Mucosa of descending colon (tissue), 3 donors: ENCODE measurements around the gene CIART. TPM values are rescaled to one million over a fixed set of nuclear protein-coding genes. Genes with fewer than 3 reads are reported as not detected.
"Not testable (repeated sequence)": the region's sequence is repeated elsewhere in the genome, so short reads cannot be mapped to it uniquely, and the experiment has no call there.

Source experiments
- ATAC-seq: fragments of 200-7000 bp; cut with Tn5 transposase; one replicate; pipeline ENCODE4 v1.9.1; 2020; ENCODE audit warnings: mild to moderate bottlenecking, moderate library complexity
- DNase-seq, 3 donors: peaks; one replicate each; pipeline ENCODE4 v3.0.0-alpha.2; 2020
- H3K36me3 ChIP-seq: fragments of 200-600 bp; one replicate; pipeline ENCODE4 v1.8.0; 2021; ENCODE audit warnings: low read depth, mild to moderate bottlenecking
- H3K4me1 ChIP-seq: fragments of 200-600 bp; one replicate; pipeline ENCODE4 v1.8.0; 2021; ENCODE audit warnings: low read depth, mild to moderate bottlenecking
- H3K4me3 ChIP-seq: fragments of 200-600 bp; one replicate; pipeline ENCODE4 v1.8.0; 2021; ENCODE audit warnings: mild to moderate bottlenecking
- H3K9me3 ChIP-seq: fragments of 200-600 bp; one replicate; pipeline ENCODE4 v1.8.0; 2021; ENCODE audit warnings: mild to moderate bottlenecking
- CTCF ChIP-seq: fragments of 200-600 bp; IDR thresholded peaks from one replicate; pipeline ENCODE4 v1.8.0; 2022; ENCODE audit warnings: antibody characterized with exemption, mild to moderate bottlenecking
- intact Hi-C, 2 donors: fragments of 100-400 bp; cut with DNase I in 1 of 2; cut with micrococcal nuclease in 1 of 2; formaldehyde crosslinking; loops; one replicate each; pipeline versions ENCODE4 v1.11.0 to v1.11.1; 2022; cut with DNase I, micrococcal nuclease
- total RNA-seq, 3 donors: library from RNA; stranded (reverse); fragmentation: NEBNext Ultra II Directional in 2 of 3; extraction: Animal tissue kit (Norgen Biotek cat#: 25700) in 2 of 3; gene quantifications; one replicate each; pipeline versions ENCODE4 v1.2.1 to v1.2.4, GENCODE V29; 2021 to 2023
- donor health status: DM: no; HTN: no; CAD: no; lungs with moderate emphysema.
- donor health status: DM: no; HTN: no; CAD: no.
- donor health status: DM: no; HTN: yes; CAD: no.

Gene CIART
- total RNA-seq, 3 donors from 2014 or later = 0.49 to 12.6 (median 1.6) TPM

- Histone ChIP-seq H3K4me1 (peaks cover 2% of the 10 kb centered on the region), H3K4me3 (no peak overlapping the region), H3K36me3 (no peaks in the 10 kb centered on the region), H3K9me3 (no peaks in the 10 kb centered on the region)
- TF ChIP-seq CTCF = no peak
- intact Hi-C loops = no loop called here
- ATAC-seq = no peak
- no peak for DNase-seq
Measured at GRCh38 chr1:150302902-150303301, 20.5 kb downstream of the CIART start.

DNA sequence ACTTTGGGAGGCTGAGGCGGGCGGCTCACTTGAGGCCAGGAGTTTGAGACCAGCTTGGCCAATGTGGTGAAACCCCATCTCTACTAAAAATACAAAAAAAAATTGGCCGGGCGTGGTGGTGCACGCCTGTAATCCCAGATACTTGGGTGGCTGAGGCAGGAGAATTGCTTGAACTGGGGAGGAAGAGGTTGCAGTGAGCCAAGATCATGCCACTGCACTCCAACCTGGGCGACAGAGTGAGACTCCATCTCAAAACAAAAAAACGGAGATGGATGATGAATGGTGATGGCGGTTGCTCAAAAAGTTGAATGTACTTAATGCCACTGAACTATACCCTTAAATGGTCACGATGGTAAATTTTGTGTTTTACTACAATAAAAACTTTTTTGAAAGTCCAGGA lies 26.2 kb downstream of the CIART start:
- ATAC-seq, H3K4me1 ChIP-seq, intact Hi-C loops: not testable (repeated sequence)

DNA sequence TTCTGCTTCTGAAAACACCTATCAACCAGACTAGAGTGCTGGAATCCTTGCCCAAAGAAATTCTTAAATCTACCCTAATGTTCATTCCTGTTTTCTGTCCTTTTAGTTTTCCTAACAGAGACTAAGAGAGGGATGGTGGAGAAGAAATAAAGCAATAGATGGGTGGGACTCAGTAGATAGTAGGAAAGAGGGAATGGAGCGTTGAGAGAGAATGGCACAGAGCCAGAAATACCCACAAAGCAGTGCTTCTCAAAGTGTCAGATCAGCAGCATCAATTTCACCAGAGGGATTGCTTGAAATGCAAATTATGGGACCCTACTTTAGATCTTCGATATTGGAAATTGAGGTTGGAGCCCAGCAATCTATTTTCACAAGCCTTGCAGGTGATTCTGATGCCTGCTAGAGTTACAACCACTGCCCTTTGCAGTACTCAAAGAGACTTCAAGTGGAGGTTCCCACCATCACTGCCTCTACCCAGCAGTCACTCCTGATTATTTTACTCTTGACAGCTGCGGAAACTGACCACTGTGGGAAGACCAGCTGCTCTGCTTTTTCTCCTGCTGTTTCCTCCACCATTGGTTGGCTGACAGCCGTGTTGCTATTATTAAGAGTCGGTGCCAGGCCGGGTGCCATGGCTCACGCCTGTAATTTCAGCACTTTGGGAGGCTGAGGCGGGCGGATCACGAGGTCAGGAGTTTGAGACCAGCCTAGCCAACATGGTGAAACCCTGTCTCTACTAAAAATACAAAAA lies 27.6 kb downstream of the CIART start:
- ATAC-seq (no peak), DNase-seq (no peak)
- intact Hi-C loops = no loop called here
- H3K4me3 ChIP-seq = no peak overlapping the region
- no peaks in the 10 kb centered on the region for H3K9me3 ChIP-seq
- no peak for TF ChIP-seq CTCF
- H3K4me1 ChIP-seq = no peaks in the 10 kb centered on the region
- H3K36me3 ChIP-seq = no peaks in the 10 kb centered on the region

More for the DNA sequence above, 26.2 kb downstream of the CIART start:
- H3K36me3 ChIP-seq, H3K4me3 ChIP-seq, H3K9me3 ChIP-seq, DNase-seq: not testable (repeated sequence)

DNA sequence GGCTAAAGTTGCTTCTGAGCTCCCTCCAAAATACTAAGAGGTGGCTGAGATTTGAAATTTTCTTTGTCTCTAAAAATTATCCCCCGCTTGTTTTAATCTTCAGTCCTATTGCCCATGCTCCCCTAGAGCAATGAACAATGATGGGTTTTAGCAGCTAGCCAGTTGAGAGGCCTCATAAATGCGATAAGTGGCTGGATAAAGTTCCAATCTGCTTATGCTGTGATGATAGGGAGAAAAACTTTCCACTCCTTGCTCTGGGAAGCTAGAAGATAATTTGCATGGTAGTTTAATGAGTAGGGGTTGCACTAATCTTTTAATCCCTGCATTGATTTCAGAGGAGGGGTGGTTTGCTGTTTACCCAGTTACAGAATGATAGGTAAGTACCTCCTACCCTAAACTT lies 29.4 kb downstream of the CIART start:
- DNase-seq = no peak
- TF ChIP-seq CTCF = no peak
- no peaks in the 10 kb centered on the region for H3K4me1 ChIP-seq
- no peak for ATAC-seq
- no peaks in the 10 kb centered on the region for H3K9me3 ChIP-seq
- no peaks in the 10 kb centered on the region for H3K36me3 ChIP-seq
- intact Hi-C loops = no loop called here
- H3K4me3 ChIP-seq = no peak overlapping the region

GRCh38 chr1:150314691-150315090 lies 32.3 kb downstream of the CIART start:
- H3K9me3 ChIP-seq, H3K4me3 ChIP-seq, H3K4me1 ChIP-seq, ATAC-seq, intact Hi-C loops, DNase-seq, H3K36me3 ChIP-seq: not testable (repeated sequence)

DNA sequence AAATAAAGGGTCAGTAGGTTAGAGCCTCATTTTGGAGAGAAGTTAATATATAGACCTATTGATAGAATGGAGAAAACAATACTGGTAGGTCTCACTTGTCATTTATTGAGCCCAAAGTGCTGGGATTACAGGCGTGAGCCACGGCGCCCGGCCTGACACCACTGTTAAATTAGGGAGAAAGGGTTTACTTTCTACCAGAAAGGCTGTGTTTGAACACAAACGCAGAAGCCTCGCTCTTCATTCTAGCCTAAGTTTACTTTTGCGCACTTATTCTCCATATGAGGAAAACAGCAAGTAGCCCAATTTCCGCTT lies 38.3 kb downstream of the CIART start:
- Histone ChIP-seq H3K9me3 (no peaks in the 10 kb centered on the region), H3K36me3 (peaks cover 5% of the 10 kb centered on the region), H3K4me3 (no peak overlapping the region), H3K4me1 (peaks cover 11% of the 10 kb centered on the region)
- no peak for TF ChIP-seq CTCF
- intact Hi-C loops = no loop called here
- DNase-seq (peak in 1 of 3 donors; percentile 42), ATAC-seq (no peak)

DNA sequence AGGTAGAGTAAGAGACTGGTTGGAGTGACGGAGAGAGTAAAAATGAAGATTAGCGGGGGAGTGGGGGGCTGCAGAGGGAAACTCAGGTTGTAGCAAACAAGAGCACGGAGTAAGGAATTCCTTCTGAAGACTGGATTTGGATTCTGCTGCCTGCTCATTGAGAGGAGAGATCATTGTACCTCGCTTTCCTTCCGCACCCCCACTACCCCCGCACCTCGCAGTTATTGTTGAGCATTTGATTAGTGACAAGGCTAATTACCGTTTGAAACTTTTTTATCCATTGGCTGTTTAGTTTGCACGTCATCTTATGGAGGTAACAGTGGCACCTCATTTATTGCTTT lies 39.4 kb downstream of the CIART start:
- intact Hi-C loops = no loop called here
- H3K36me3 ChIP-seq = peaks cover 8% of the 10 kb centered on the region
- no peaks in the 10 kb centered on the region for H3K9me3 ChIP-seq
- H3K4me1 ChIP-seq = peaks cover 11% of the 10 kb centered on the region
- no peak for TF ChIP-seq CTCF
- ATAC-seq = no peak
- peak overlapping the region; percentile 83 for H3K4me3 ChIP-seq
- peak in 1 of 3 donors; percentile 5 for DNase-seq
